Gastroesophageal sphincter (tissue), 4 donors: ENCODE data around the gene SPATA46. TPM values are rescaled to one million over a fixed set of nuclear protein-coding genes. Genes with fewer than 3 reads are reported as not detected.

Source experiments
- ATAC-seq: fragments of 150-250 bp; one replicate; pipeline ENCODE4 v1.9.1; 2016; ENCODE audit warnings: mild to moderate bottlenecking, moderate library complexity
- H3K27ac ChIP-seq, 4 donors: fragments of 200-600 bp; sonication (generic) in 3 of 4; 1 replicate in 3 of 4; 2 replicates in 1 of 4; pipeline ENCODE4 v1.5.1; 2016 to 2019
- H3K27me3 ChIP-seq: fragments of 200-600 bp; sonication (generic); one replicate; pipeline ENCODE4 v1.5.1; 2019
- H3K36me3 ChIP-seq, 2 donors: fragments of 200-600 bp; sonication (generic); one replicate each; pipeline ENCODE4 v1.5.1; 2019; ENCODE audit warnings: control low read depth in 1 of 2
- H3K4me1 ChIP-seq, 3 donors: fragments of 200-600 bp; sonication (generic); 1 replicate in 2 of 3; 2 replicates in 1 of 3; pipeline ENCODE4 v1.5.1; 2016 to 2019; ENCODE audit warnings: control low read depth in 2 of 3
- H3K4me3 ChIP-seq, 2 donors: fragments of 200-600 bp; sonication (generic); one replicate each; pipeline ENCODE4 v1.5.1; 2019; ENCODE audit warnings: mild to moderate bottlenecking in 1 of 2, moderate library complexity in 1 of 2
- H3K9me3 ChIP-seq, 3 donors: fragments of 200-600 bp; sonication (generic); one replicate each; pipeline ENCODE4 v1.5.1; 2017 to 2019; ENCODE audit warnings: control low read depth in 2 of 3
- CTCF ChIP-seq, 4 experiments: fragments of 200-600 bp in 2 of 4; fragments of 450-650 bp in 2 of 4; sonication (generic) in 1 of 4; IDR thresholded peaks; one replicate each; pipeline ENCODE4 v1.5.1; 2017 to 2019; ENCODE audit warnings: antibody characterized with exemption in 4 of 4, mild to moderate bottlenecking in 2 of 4, moderate library complexity in 2 of 4
- EP300 ChIP-seq: sonication (generic); formaldehyde crosslinking; IDR thresholded peaks from one replicate; pipeline ENCODE4 v1.6.1; 2017; ENCODE audit warnings: antibody characterized with exemption, mild to moderate bottlenecking
- POLR2A ChIP-seq, 2 donors: fragments of 450-650 bp; IDR thresholded peaks; one replicate each; pipeline ENCODE4 v1.6.1; 2017; ENCODE audit warnings: antibody characterized with exemption in 2 of 2, mild to moderate bottlenecking in 2 of 2, moderate library complexity in 1 of 2
- POLR2AphosphoS5 ChIP-seq: sonication (generic); formaldehyde crosslinking; IDR thresholded peaks from one replicate; pipeline ENCODE4 v1.6.1; 2017; ENCODE audit warnings: antibody characterized with exemption
- WGBS, 2 donors: methylation state at CpG; one replicate each; pipeline ENCODE4 v1.1.5; 2018; ENCODE audit warnings: low coverage in 1 of 2; 5-methylcytosine and 5-hydroxymethylcytosine counted together
- total RNA-seq, 4 donors: library from RNA; depleted of rRNA; stranded (reverse); fragments of >200 nt; gene quantifications; one replicate each; pipeline ENCODE4 v1.1.0, GENCODE V29; 2016

SPATA46 gene
- total RNA-seq, 4 donors from 2014 or later, result not detected

DNA sequence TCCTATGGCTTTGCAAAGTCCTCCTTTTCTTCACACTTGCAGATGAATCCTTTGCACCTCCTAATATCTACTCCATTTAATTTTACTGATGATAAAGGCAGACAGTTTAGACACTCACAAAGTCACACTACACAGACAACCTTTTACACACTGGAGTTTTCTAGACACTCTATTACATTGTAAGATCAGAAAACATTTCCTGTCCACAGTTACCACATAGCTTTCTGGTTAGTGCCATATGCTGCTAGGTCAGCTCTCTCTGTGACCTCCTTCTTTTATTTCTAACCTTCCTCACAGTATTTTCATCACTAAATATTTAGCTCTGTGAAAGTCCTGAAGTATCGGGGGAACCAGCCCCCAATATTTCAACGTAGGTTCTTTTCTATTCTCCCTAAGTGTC is 30.2 kb upstream of the SPATA46 start:
- no peaks in the 10 kb centered on the region for H3K4me1 ChIP-seq
- TF ChIP-seq CTCF (IDR thresholded peaks at IDR 0.05) (no peak), POLR2AphosphoS5 (no peak), POLR2A (IDR thresholded peaks at IDR 0.05) (no peak), EP300 (no peak)
- no peaks in the 10 kb centered on the region for H3K9me3 ChIP-seq
- H3K36me3 ChIP-seq, result no peaks in the 10 kb centered on the region
- 82 to 84% methylated on average over 2 of the region's 2 CpGs for WGBS, 2 donors
- ATAC-seq, result no peak
- no peak overlapping the region for H3K27ac ChIP-seq
- no peak overlapping the region for H3K4me3 ChIP-seq
- H3K27me3 ChIP-seq, result peaks cover 9% of the 10 kb centered on the region

GRCh38 chr1:162405800-162406199 is 29.1 kb upstream of the SPATA46 start:
- WGBS, 2 donors, result 69% methylated on average over 5 of the region's 5 CpGs

GRCh38 chr1:162404550-162405160 is 28.0 kb upstream of the SPATA46 start:
- Histone ChIP-seq H3K4me3 (no peak overlapping the region), H3K36me3 (no peaks in the 10 kb centered on the region), H3K9me3 (no peaks in the 10 kb centered on the region), H3K27ac (no peak overlapping the region), H3K27me3 (peaks cover 12% of the 10 kb centered on the region), H3K4me1 (no peaks in the 10 kb centered on the region)
- TF ChIP-seq EP300 (no peak), CTCF (IDR thresholded peaks at IDR 0.05) (no peak), POLR2A (IDR thresholded peaks at IDR 0.05) (no peak), POLR2AphosphoS5 (no peak)
- WGBS, 2 donors, result 68 to 71% methylated on average over 5 of the region's 5 CpGs
- no peak for ATAC-seq

More at GRCh38 chr1:162405800-162406199, 29.1 kb upstream of the SPATA46 start:
- no peaks in the 10 kb centered on the region for H3K9me3 ChIP-seq
- H3K27me3 ChIP-seq, result peaks cover 9% of the 10 kb centered on the region
- H3K36me3 ChIP-seq, result no peaks in the 10 kb centered on the region
- H3K4me3 ChIP-seq, result no peak overlapping the region
- TF ChIP-seq POLR2A (IDR thresholded peaks at IDR 0.05) (no peak), CTCF (IDR thresholded peaks at IDR 0.05) (no peak), POLR2AphosphoS5 (no peak), EP300 (no peak)
- no peaks in the 10 kb centered on the region for H3K4me1 ChIP-seq
- no peak for ATAC-seq
- H3K27ac ChIP-seq, result no peak overlapping the region

DNA sequence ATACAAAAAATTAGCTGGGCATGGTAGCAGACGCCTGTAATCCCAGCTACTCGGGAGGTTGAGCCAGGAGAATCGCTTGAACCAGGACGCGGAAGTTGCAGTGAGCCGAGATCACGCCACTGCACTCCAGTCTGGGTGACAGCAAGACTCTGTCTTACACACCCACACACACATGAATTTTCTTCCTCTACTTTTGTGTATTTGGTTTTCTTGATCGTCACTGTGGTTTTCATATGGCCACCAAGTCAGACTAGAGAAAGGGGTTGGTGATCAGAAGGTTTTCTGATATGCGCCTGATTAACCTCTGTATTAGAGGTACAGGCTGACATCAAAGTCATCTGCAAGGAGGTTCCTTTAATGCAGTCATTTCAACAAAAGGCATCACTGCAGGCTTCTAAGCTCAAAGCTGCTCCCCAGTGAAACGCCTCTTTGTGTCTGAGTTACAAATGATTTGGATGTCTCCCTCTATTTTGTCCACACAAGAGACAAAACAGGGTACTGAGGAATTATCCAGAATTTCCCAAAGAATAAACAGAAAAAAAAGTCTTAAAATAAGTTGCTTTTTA is 24.2 kb upstream of the SPATA46 start:
- 80 to 90% methylated on average over 9 to 10 of the region's 10 CpGs for WGBS, 2 donors
- Histone ChIP-seq H3K36me3 (no peaks in the 10 kb centered on the region), H3K9me3 (no peaks in the 10 kb centered on the region), H3K27me3 (peaks cover 22% of the 10 kb centered on the region), H3K4me1 (no peaks in the 10 kb centered on the region), H3K27ac (no peak overlapping the region), H3K4me3 (no peak overlapping the region)
- TF ChIP-seq POLR2AphosphoS5 (no peak), EP300 (no peak), POLR2A (IDR thresholded peaks at IDR 0.05) (no peak), CTCF (IDR thresholded peaks at IDR 0.05) (no peak)
- no peak for ATAC-seq

DNA sequence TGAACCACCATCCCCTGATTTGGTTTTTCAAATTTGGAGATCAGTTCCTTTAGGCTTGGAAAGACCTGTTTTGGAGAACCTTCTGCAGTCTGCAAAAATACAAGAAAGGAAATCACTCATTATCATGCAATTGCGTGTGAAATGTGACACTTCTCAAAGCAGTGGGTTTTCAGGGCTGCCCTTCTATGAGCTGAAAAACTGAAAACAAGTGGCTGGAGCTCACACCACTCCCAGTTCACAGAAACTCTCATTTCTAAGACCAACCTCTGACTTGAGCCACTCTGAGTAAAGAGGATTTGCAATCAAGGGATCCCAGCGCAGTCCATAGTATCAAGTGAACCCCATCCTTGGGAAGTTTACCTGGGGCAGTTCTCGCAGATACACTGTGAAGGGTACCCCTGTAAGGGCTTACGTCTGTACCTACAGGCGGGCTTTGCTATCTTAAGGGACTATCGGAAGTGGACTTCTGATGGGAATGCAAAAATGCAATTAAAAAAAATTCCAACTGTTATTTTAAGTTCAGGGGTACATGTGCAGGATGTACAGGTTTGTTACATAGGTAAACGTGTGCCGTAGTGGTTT is 22.4 kb upstream of the SPATA46 start:
- TF ChIP-seq CTCF (IDR thresholded peaks at IDR 0.05) (no peak), POLR2AphosphoS5 (no peak), EP300 (no peak), POLR2A (IDR thresholded peaks at IDR 0.05) (no peak)
- H3K27ac ChIP-seq, result no peak overlapping the region
- ATAC-seq, result no peak
- H3K4me3 ChIP-seq, result no peak overlapping the region
- WGBS, 2 donors, result 75 to 85% methylated on average over 2 to 6 of the region's 8 CpGs
- no peaks in the 10 kb centered on the region for H3K4me1 ChIP-seq
- H3K27me3 ChIP-seq, result peaks cover 30% of the 10 kb centered on the region
- no peaks in the 10 kb centered on the region for H3K36me3 ChIP-seq
- no peaks in the 10 kb centered on the region for H3K9me3 ChIP-seq
